HUES64 (cell line): Measurements from ENCODE around the gene PREX1.
A peak's percentile ranks its signal among the peaks of the same experiment; 100 is the strongest.

ENCODE experiments used
- H3K27ac ChIP-seq: 2 replicates; pipeline ENCODE4 v1.7.0; 2013; ENCODE audit warnings: low read depth, low read length, inconsistent platforms
- H3K27me3 ChIP-seq: 2 replicates; pipeline ENCODE4 v1.6.1; 2013; ENCODE audit warnings: mild to moderate bottlenecking, low read length; ENCODE audit not compliant: insufficient read depth
- H3K36me3 ChIP-seq: 2 replicates; pipeline ENCODE4 v1.6.1; 2013; ENCODE audit warnings: mild to moderate bottlenecking, low read length; ENCODE audit not compliant: insufficient read depth
- H3K4me1 ChIP-seq: 2 replicates; pipeline ENCODE4 v1.6.1; 2013; ENCODE audit warnings: mild to moderate bottlenecking, low read length, moderate library complexity; ENCODE audit not compliant: insufficient read depth
- H3K4me3 ChIP-seq: 2 replicates; pipeline ENCODE4 v1.5.1; 2013; ENCODE audit warnings: mild to moderate bottlenecking, low read length, moderate library complexity
- H3K9ac ChIP-seq: 2 replicates; pipeline ENCODE4 v1.6.1; 2013; ENCODE audit warnings: mild to moderate bottlenecking, low read depth, low read length
- H3K9me3 ChIP-seq: 2 replicates; pipeline ENCODE4 v1.6.1; 2013; ENCODE audit warnings: low read depth, low read length; ENCODE audit not compliant: insufficient read depth
- WGBS: fragments of 150-250, 120-280 bp; methylation state at CpG from one replicate; pipeline ENCODE4 v1.1.7; 2013; ENCODE audit warnings: missing lambda C conversion rate; 5-methylcytosine and 5-hydroxymethylcytosine counted together

The PREX1 gene

GRCh38 chr20:48682529-48683363, 145.1 kb downstream of the PREX1 start:
- no peaks in the 10 kb centered on the region for H3K9me3 ChIP-seq
- H3K4me3 ChIP-seq: 0 out of 2 replicates have a peak overlapping the region, but pooled peaks have one; percentile 3
- 57% methylated on average over 18 of the region's 18 CpGs for WGBS
- H3K9ac ChIP-seq: peak overlapping the region; percentile 15; the same call in 1 of the 2 replicates
- peaks cover 28% of the 10 kb centered on the region for H3K4me1 ChIP-seq
- H3K27ac ChIP-seq: peak overlapping the region; percentile 10; the same call in 1 of the 2 replicates
- H3K36me3 ChIP-seq: peaks cover 4% of the 10 kb centered on the region; the same call in 1 of the 2 replicates
- no peaks in the 10 kb centered on the region for H3K27me3 ChIP-seq

DNA sequence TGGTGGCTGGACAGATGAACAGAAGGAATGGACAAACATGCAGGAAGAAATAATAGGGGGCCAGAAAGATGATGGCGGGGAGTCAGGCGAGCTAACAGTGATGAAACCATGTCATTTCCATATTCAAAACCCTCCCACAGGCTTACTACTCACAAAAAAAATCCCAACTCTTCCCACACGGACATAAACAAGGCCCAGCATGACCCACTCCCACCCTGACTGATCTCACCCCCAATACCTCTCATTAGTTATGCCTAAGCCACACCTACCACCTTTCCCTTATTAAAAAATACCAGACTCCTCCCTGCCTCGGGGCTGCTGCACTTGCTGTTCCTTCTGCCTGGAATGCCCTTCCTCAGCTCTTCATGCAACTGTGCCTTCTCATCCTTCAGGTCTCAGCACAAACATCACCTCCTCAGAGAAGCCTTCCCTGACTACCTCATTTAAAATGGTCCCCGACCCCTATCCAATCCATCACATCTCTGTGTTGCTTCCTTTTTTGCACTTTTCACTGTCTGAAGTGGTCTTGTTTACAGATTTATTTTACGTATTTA, 145.8 kb downstream of the PREX1 start:
- Histone ChIP-seq H3K4me1 (peaks cover 28% of the 10 kb centered on the region), H3K27ac (no peak overlapping the region), H3K9me3 (no peaks in the 10 kb centered on the region), H3K27me3 (no peaks in the 10 kb centered on the region), H3K4me3 (no peak overlapping the region), H3K9ac (no peak overlapping the region), H3K36me3 (peaks cover 4% of the 10 kb centered on the region; the same call in 1 of the 2 replicates)
- 87% methylated on average over 6 of the region's 6 CpGs for WGBS

- Histone ChIP-seq H3K9me3 (no peaks in the 10 kb centered on the region), H3K9ac (no peak overlapping the region), H3K27ac (no peak overlapping the region), H3K4me3 (no peak overlapping the region), H3K27me3 (no peaks in the 10 kb centered on the region), H3K4me1 (peaks cover 23% of the 10 kb centered on the region), H3K36me3 (peaks cover 4% of the 10 kb centered on the region; the same call in 1 of the 2 replicates)
- 86% methylated on average over 6 of the region's 6 CpGs for WGBS
Measured at GRCh38 chr20:48681201-48681872, 146.5 kb downstream of the PREX1 start.

GRCh38 chr20:48680650-48681049, 147.1 kb downstream of the PREX1 start:
- Histone ChIP-seq H3K4me3 (no peak overlapping the region), H3K9me3 (no peaks in the 10 kb centered on the region), H3K4me1 (peaks cover 19% of the 10 kb centered on the region), H3K27ac (no peak overlapping the region), H3K9ac (no peak overlapping the region), H3K27me3 (no peaks in the 10 kb centered on the region), H3K36me3 (peaks cover 4% of the 10 kb centered on the region; the same call in 1 of the 2 replicates)
- 94% methylated on average over 7 of the region's 7 CpGs for WGBS

DNA sequence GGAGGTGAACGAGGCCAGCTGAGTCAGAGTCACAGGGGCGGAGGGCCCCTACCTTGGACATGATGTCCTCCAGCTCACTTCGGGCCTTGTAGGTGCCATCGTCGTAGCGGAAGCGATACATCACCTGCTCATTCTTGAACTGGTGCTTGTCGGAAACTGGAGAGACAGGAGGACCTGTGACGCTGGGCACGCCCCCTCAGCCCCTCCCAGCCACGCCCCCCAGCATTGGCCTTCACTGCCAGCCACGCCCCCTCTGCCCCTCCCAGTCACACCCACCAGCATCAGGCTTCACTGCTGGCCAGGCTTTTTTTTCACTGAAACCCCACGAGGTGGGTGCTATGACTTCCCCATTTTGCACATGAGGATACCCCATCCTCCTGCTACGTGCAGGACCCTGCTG, 148.2 kb downstream of the PREX1 start:
- H3K9me3 ChIP-seq: no peaks in the 10 kb centered on the region
- no peaks in the 10 kb centered on the region for H3K27me3 ChIP-seq
- 74% methylated on average over 14 of the region's 14 CpGs for whole genome bisulfite sequencing
- peaks cover 4% of the 10 kb centered on the region; the same call in 1 of the 2 replicates for H3K36me3 ChIP-seq
- H3K4me1 ChIP-seq: peaks cover 19% of the 10 kb centered on the region
- no peak overlapping the region for H3K4me3 ChIP-seq
- H3K9ac ChIP-seq: no peak overlapping the region
- no peak overlapping the region for H3K27ac ChIP-seq

DNA sequence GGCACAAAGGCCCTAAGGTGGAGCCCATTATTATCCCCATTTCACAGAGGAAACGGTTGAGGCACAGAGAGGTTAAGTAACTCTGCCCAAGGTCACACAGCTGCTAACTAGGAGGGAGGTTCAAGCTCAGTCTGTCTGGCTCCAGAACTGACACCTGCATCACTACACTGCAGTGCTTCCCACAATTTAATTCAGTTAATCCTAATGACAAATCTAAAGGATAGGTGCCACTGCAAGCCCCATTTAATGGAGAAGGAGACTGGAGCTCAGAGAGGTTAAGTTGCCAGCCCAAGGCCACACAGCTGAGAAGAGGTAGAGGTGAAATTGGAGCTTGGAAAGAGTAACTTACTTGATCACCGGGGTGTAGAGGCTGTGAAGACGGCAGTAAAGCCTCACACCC, 148.8 kb downstream of the PREX1 start:
- H3K9me3 ChIP-seq: no peaks in the 10 kb centered on the region
- H3K9ac ChIP-seq: no peak overlapping the region
- no peaks in the 10 kb centered on the region for H3K27me3 ChIP-seq
- H3K4me3 ChIP-seq: no peak overlapping the region
- WGBS: 92% methylated on average over 3 of the region's 3 CpGs
- peaks cover 19% of the 10 kb centered on the region for H3K4me1 ChIP-seq
- H3K27ac ChIP-seq: no peak overlapping the region
- peaks cover 4% of the 10 kb centered on the region; the same call in 1 of the 2 replicates for H3K36me3 ChIP-seq

GRCh38 chr20:48678421-48678820, 149.4 kb downstream of the PREX1 start:
- Histone ChIP-seq H3K4me1 (peaks cover 15% of the 10 kb centered on the region), H3K9me3 (no peaks in the 10 kb centered on the region), H3K9ac (no peak overlapping the region), H3K36me3 (peaks cover 4% of the 10 kb centered on the region; the same call in 1 of the 2 replicates), H3K27me3 (no peaks in the 10 kb centered on the region), H3K27ac (no peak overlapping the region), H3K4me3 (no peak overlapping the region)
- 94% methylated on average over 5 of the region's 5 CpGs for WGBS

- 94% methylated on average over 12 of the region's 12 CpGs for whole genome bisulfite sequencing
- H3K27ac ChIP-seq: no peak overlapping the region
Measured at GRCh38 chr20:48676795-48677460, 150.9 kb downstream of the PREX1 start.

GRCh38 chr20:48676125-48676524, 151.7 kb downstream of the PREX1 start:
- Histone ChIP-seq H3K36me3 (peaks cover 4% of the 10 kb centered on the region; the same call in 1 of the 2 replicates), H3K4me3 (no peak overlapping the region), H3K27me3 (no peaks in the 10 kb centered on the region), H3K9ac (no peak overlapping the region), H3K9me3 (no peaks in the 10 kb centered on the region), H3K27ac (no peak overlapping the region), H3K4me1 (no peaks in the 10 kb centered on the region)
- 95% methylated on average over 9 of the region's 9 CpGs for WGBS

More at GRCh38 chr20:48676795-48677460, 150.9 kb downstream of the PREX1 start:
- no peak overlapping the region for H3K4me3 ChIP-seq
- H3K9ac ChIP-seq: no peak overlapping the region
- H3K4me1 ChIP-seq: 0 out of 2 replicates have a peak, but pooled peaks cover under 1% of the 10 kb centered on the region
- H3K9me3 ChIP-seq: no peaks in the 10 kb centered on the region
- H3K27me3 ChIP-seq: no peaks in the 10 kb centered on the region
- H3K36me3 ChIP-seq: peaks cover 4% of the 10 kb centered on the region; the same call in 1 of the 2 replicates

GRCh38 chr20:48674461-48674860, 153.3 kb downstream of the PREX1 start:
- H3K4me3 ChIP-seq: no peak overlapping the region
- H3K4me1 ChIP-seq: no peaks in the 10 kb centered on the region
- 96% methylated on average over 3 of the region's 3 CpGs for WGBS
- H3K9me3 ChIP-seq: no peaks in the 10 kb centered on the region
- H3K27ac ChIP-seq: no peak overlapping the region
- no peak overlapping the region for H3K9ac ChIP-seq
- no peaks in the 10 kb centered on the region for H3K27me3 ChIP-seq
- H3K36me3 ChIP-seq: peaks cover 4% of the 10 kb centered on the region; the same call in 1 of the 2 replicates
